OCI-M2 (cell line): ENCODE results near the gene NPNT.
"Not testable (repeated sequence)": the region's sequence is repeated elsewhere in the genome, so short reads cannot be mapped to it uniquely, and the experiment has no call there.

ENCODE experiments used
- DNase-seq: peaks from one replicate; lab custom pipeline; 2025; ENCODE audit not compliant: unreplicated experiment; lab: John Stamatoyannopoulos, UW

NPNT gene, protein sequence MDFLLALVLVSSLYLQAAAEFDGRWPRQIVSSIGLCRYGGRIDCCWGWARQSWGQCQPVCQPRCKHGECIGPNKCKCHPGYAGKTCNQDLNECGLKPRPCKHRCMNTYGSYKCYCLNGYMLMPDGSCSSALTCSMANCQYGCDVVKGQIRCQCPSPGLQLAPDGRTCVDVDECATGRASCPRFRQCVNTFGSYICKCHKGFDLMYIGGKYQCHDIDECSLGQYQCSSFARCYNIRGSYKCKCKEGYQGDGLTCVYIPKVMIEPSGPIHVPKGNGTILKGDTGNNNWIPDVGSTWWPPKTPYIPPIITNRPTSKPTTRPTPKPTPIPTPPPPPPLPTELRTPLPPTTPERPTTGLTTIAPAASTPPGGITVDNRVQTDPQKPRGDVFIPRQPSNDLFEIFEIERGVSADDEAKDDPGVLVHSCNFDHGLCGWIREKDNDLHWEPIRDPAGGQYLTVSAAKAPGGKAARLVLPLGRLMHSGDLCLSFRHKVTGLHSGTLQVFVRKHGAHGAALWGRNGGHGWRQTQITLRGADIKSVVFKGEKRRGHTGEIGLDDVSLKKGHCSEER

DNA sequence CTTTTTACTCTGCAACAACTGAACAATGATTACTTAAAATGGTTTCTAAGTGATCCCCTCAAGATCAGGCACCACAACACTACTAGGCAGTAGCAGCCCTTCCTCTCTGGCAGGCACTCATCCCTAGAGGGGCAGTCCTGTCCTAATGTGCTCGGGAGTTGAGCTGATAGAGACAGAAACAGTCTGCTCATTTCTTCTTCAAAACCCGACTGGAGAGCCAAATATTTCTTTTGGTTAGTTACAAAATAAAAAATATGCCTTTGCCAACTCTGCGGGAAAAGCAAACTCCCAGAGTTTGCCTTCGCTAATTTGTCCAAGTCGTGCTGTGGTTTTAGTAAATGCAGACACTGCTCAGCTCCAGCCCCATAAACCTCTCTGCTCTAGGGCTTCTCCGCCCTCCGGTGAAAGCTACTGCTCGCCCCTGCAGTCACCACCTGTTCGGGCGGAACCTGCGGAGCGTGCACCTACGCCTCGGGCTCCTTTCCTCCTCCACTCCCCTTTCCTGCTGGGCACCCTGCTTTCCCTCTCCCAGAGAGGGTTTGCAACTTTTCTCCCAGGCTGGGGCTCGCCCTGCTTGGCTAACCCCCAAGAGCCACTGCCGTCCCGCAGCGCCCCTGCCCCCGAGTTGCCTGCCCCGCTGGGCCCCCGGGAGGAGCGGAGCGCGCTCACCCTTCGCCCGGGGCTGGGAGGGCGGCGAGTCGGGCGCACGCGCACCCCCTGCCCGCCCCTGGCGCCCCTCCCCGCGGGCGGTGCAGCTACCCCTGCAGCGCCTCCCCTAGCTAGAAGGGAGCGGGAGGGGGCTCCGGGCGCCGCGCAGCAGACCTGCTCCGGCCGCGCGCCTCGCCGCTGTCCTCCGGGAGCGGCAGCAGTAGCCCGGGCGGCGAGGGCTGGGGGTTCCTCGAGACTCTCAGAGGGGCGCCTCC, at the start of gene NPNT:
Gene NPNT (plus strand): TSS at position 812 of the 923 bp plus-strand sequence. CDS start 182 bp downstream, outside the sequence.
- no peak for DNase-seq

DNA sequence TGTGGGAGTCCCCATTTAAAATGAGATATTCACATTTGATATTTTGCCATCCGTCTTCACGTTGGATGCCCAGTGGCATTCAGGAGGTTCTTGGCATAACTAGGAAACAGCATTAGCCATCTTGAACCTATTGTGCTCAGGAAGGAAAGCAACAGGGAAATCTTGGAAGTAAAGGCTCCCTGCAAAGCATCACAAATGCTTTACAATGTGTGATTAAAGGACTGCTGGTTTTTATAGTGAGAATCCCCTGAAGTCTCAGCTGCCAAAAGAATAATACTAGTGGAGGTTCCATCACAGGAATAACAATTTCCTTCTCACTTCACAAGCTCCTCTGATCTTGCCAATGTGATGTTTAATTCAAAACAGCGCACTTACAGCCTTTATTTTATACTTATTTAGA, 49.7 kb upstream of the NPNT start:
- DNase-seq = no peak

DNA sequence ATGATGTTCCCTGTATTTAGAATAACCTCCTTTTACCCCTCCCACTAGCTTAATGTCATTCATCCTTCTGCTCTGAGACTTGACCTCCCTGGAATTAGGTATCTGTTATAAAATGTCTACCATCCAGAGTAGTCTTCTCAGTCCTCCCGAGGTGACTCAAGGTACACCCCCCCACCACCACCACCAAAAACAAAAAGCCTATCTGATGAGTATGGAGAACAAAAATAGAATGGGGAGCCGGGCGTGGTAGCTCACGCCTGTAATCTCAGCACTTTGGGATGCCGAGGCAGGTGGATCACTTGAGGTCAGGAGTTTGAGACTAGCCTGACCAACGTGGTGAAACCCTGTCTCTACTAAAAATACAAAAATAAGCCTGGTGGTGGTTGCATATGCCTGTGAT, 46.9 kb upstream of the NPNT start:
- not testable (repeated sequence) for DNase-seq

DNA sequence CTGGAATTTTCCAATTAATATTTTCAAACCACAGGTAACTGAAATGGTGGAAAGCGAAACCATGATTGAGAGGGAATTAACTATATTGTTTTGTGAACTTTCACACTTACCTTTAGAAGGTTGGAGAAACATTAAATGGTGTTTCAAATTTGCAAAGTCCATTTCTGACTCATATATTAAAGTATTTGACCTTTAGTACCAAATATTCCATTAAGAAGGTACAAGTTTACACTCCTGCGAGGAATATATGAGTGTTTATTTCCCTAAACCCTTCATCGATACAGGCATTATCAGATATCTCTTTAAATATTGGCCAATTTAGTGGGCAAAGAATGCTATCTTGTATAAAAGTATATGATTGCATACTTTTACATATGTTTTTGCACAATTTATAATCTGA, 44.1 kb upstream of the NPNT start:
- DNase-seq = no peak

DNA sequence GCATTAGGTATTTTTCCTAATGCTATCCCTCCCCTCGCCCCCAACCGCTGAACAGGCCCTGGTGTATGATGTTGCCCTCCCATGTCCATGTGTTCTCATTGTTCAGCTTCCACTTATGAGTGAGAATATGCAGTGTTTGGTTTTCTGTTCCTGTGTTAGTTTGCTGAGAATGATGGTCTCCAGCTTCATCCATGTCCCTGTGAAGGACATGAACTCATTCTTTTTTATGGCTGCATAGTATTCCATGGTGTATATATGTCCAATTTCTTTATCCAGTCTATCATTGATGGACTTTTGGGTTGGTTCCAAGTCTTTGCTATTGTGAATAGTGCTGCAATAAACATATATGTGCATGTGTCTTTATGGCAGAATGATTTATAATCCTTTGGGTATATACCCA, 43.0 kb upstream of the NPNT start:
- not testable (repeated sequence) for DNase-seq

DNA sequence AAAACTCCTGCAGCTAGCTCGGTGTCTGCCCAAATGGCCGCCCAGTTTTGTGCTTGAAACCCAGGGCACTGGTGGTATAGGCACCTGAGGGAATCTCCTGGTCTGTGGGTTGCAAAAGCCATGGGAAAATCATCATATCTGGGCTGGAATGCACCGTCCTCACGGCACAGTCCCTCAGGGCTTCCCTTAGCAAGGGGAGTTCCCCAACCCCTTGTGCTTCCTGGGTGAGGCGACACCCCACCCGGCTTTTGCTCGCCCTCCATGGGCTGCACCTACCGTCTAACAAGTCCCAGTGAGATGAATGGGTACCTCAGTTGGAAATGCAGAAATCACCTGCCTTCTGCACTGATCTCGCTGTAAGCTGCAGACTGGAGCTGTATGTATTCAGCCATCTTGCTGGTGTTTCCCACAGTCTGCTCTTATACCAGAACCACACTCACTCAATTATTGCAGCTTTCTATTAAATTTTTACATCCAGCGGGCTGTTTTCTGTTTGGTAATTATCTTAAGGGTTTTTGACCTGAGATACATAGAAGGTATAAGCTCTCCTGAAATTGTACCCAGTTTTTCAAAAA, 36.7 kb upstream of the NPNT start:
- no peak for DNase-seq

DNA sequence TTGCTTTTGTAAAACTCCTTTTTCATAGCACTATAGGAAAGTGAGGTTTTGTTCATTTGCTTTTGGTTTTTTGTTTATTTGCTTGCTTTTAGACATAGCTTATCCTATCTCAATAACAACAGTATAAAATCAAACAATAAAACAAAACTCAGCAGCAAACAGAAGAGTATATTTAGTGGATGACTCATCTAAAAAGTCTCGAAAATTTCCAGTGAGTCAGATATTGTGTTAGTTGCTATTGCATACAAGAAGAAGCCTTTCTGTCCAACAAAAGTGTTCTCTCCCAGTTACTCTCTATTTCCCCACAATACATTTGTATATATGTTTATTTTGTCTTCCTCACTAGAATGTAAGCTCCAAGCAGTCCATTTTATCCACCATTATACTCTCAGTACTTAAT, 36.0 kb upstream of the NPNT start:
- no peak for DNase-seq

DNA sequence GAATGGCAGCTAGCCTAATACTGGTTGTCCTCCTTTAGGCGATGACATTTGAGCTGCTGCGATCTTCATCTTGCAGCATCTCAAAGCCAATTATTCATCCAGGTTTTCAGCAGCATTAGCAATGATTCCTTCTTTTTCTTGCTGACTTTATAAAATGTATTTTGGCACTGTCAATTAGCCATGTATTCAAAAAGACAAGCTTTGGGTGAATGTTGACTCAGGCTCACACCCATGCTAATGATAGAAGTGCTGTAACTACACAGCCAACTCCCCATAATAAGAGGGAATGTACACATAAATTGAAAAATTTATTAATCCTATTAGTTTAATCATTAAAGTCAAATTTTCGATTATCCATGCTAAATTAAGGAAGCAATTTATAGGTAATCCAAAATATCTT, 24.3 kb upstream of the NPNT start:
- DNase-seq = no peak

DNA sequence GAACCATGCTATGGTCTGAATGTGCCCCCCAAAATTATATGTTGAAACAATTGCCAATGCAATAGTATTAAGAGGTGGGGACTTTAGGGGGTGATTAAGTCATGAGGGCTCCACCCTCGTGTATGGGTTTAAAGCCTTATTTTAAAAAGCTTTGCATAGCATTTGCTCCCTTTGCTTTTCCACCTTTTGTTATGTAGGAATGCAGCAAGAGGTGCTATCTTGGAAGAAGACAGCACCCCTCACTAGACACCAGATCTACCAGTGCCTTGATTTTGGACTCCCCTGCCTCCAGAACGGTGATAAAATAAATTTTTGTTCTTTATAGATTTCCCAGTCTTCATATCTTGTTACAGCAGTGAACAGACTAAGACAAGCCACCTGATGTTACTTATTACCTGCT, 23.3 kb upstream of the NPNT start:
- DNase-seq = no peak

DNA sequence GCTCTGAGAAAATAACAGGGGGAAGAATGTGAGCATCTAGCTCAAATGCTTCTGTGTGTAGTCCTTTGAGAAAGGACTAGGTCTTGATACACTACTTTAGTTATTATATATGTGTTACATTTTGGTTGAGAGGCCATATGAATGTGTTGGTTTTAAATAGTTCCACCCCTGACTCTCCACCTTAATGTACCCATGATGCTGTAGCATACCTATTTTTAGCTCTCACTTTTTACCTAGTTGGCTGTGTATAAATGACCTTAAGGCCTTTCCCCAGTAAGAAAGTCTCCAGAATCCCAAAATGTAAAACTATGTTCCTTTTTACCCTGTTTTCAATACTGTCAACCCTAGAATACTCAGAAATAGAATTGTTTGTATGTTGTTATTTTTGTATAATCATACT, 20.0 kb upstream of the NPNT start:
- DNase-seq = no peak

DNA sequence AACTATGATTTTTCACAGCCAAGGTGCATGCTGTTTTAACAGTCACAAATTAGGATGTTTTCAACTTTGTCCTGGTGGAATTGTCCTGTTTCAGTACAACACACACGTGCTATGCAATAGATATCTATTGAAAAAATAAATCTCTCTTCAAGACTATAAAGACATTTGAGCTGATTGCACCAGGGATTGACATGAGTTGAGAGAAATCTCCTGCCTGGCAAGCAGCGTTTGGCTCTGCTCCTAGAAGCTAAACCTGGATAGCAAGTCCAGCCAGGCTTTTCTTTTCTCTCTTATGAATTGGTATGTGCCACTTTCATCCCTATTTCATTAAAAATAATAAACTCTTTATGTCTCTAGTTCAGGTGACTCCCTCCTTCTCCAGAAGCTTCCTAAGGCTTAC, 16.6 kb upstream of the NPNT start:
- no peak for DNase-seq

DNA sequence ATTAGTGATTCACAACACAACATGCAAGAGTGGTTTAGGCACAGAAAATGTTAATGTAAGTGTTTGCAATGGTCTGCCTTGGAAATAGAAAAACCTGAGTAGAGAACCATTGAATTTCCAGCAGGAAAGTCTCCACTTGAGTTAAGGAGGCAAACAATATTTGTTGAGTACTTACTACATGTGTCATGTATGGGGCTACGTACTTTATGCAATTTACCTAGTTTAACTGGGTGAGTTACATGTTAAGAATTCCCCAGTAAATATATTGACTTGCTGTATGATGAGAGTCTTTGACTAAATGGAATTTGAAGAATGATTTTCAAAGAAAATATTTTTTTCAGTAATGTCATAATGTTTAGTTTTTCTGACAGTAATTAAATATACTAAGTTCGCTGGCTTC, 7.8 kb upstream of the NPNT start:
- no peak for DNase-seq

DNA sequence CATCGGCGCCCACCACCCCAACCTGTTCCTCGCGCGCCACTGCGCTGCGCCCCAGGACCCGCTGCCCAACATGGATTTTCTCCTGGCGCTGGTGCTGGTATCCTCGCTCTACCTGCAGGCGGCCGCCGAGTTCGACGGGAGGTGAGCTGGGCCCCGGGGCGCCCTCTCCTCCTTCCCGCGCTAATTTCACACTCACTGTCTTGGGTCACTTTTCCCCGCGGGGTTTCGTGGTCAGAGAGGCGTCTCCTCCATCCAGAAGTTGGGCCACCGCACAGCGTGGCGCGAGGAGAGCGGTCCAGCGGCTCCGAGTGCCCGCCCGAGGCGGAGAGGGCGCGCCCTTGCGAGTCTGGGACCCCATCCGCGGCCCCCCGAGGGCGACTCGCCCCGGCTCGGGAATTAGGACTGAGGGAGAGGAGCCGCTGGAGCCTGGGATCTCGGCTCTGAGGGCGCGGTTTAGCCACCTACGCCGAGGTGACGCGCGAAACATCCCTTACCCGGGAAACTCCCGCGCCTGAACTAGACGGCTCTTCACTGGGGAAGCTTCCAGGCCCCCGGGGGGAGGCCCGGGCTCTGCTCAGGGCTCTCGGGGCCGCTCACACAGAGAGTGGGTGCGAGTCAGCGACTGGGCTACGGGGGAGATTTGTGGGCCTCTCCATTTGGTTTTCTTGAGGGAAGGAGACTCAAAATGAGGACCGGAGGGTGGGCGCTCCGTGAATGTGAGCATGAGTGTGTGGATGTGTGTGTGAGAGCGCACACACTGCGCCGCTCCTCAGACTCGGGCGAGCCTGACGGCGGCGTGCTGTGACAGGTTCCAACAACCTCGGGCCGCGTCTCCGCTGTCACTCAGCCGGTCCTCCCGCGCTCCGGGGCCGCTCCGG, 551 bp downstream of the NPNT start:
- no peak for DNase-seq

DNA sequence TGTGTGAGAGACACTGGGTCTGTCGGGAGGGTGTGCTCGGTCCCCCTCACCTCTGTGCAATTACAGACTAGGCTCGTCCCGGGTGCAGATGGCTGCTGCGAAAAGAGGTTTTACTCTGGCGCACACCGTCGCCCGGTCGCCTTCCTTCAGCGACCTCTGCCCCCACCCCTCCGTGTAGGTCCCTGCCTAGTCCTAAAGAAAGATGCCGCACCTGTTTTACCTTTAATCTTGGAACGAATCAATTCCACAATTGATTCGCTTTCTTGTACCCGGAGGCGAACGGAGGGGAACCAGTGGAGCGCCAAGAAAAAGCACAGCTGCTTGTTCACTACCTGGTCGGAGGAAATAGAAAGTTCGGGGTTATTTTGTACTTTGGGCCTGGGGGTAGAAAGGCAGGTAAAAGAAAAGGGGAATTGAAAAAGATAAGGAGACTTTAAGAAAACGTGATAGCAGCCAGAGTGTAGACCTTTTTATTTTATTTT, 1.2 kb downstream of the NPNT start:
- no peak for DNase-seq

DNA sequence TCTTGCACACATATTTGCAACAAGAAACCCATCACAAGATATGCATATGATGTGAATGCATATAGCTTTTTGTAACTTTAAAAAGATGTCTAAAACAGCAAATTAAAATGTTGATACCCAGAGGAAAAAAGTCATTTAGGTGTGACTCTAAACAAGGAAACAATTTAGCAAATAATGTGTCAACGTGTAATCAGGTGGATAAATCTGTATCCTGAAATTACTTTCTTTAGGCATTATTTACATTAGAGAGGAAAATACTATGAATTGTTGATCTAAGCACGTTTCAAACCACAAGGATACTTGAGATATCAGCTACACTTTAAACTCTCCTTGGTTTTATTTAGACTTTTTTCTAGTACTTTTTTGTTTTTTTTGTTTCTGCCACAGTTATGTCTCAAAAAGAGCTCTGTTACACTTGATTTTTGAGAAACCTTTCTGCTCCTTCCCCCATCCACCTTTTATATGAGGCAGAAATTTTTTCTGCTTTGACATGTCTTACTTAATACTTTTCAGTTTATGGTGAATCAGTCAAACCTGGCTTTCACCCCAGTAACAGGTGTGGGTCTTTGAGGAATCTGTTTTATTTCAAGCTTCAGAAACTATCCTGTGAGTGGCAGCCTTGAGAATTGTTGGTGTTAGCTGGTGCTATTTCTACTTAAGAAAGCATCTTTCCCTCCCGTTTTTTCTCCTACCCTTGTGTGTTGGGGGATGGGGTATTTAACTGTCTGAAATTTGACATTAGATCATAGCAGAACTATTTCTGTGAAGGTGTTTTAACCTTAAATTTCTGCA, 1.9 kb downstream of the NPNT start:
- DNase-seq = no peak

DNA sequence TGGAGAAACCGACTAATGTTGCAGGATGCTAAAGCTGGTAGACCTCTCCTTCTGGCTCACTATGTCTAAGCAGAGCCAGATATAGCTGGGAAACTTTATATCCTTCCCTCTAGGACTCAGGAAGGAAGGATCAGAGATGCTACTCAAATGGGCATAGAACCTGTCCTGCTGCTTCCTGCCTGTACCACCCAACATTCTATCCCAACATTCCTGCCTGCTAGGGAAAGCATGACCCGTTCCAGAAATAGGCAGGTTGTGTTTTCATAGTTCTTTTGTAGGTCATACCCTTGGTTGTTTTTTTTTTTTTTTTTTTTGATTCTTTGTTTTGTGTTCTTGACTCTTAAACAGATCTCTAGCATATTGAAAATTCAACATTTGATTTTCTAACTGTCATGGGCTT, 5.3 kb downstream of the NPNT start:
- no peak for DNase-seq

DNA sequence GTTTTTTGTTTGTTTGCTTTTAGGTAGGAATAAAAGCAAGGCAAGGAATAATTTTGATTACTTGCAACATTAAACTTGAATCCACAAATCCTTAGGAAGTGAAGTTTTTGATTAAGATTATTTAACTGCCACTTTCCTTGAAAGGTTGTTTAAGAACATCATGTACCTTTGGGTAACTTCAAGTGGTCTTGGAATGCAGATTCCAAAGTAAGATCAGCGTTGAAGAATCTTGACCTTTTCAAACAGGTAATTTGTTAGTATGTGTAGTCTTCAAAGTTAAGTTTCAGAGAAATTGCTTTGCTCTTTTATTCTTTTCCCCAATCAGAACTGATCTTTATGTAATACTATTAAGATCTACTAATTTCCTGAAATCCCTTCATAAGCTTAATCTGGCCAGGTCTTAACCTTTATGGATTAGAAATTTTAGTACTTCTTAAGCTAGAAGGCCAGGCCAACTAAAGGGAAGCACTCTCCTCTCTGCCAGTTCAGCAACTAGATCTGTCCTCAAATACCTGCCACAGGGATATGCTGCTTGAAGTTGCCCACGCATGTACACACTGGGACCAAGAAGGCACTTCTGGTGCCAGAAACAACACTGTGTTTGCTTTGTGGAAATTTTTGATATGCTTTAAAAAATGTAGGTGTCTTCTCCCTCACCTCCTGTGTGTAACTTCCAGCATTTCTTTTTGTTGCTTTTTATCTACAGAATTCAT, 7.4 kb downstream of the NPNT start:
- no peak for DNase-seq

DNA sequence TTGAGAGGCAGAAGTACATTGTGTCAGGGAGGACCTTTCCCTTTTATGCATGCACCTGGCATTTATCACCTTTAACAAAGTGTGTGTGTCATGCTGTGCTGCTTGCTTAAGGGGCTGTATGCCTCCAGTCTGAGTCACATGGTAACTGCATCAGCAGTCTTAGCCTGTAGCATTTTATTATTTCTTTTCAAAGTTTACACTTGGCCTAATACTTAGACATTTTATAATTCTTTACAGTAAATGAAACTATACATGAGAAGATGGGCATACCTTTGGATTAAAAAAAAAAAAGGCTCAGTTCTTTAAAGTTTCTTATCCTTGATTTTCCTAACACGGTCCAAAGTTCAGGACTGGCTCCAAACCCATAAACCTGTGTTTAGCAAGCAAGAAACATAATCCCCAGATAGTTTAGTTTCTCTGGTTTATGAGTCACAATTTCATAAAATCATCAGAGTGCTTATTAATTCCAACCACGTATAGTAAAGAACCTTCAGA, 14.6 kb downstream of the NPNT start:
- DNase-seq = no peak

DNA sequence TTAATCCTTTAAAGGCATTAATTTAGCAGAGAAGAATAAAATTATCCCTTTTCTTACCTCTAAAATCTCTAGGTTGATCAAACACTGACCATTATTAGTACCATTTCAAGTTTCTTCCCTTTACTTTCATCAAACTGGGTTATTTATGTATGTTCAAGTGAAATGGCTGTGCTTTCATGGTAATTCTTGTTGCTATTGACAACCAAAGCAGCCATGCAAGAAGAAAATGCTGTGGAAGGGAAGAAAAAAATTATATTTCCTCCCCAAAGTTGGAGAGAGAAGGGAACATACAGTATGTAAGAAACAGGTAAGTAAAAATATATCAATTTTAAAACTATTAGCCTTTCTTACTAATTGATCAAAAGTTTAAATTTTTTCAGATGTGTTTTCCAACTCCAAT, 16.2 kb downstream of the NPNT start:
- DNase-seq = no peak
